SK-N-SH (cell line): ENCODE results near the gene ADCY9. TPM values are rescaled to one million over a fixed set of nuclear protein-coding genes. Genes with fewer than 3 reads are reported as not detected.

Experiments
- CTCF ChIA-PET: fragments of 300-600, 350-600 bp; formaldehyde crosslinking; extraction: SDS; loops from one replicate; lab custom pipeline; 2021; lab: Yijun Ruan, JAX
- POLR2A ChIA-PET: fragments of 350-600 bp; sonication (Branson Sonifier 250); formaldehyde crosslinking; extraction: SDS; loops from one replicate; lab custom pipeline; 2020; ENCODE audit warnings: antibody characterized with exemption, inconsistent platforms; lab: Yijun Ruan, JAX
- DNase-seq: peaks from one replicate; pipeline ENCODE4 v3.0.0; 2012
- H2AFZ ChIP-seq: fragments of 200-600 bp; sonication (generic); 2 replicates; pipeline ENCODE4 v1.8.1; 2016; ENCODE audit warnings: antibody characterized with exemption, mild to moderate bottlenecking, low read depth
- H3F3A ChIP-seq: fragments of 200-600 bp; sonication (generic); replicated peaks from 2 replicates; pipeline ENCODE3; 2016; ENCODE audit warnings: antibody characterized with exemption, mild to moderate bottlenecking; ENCODE audit not compliant: insufficient read depth
- H3K27ac ChIP-seq, 2 experiments: fragments of 200-500 bp in 1 of 2; fragments of 200-600 bp in 1 of 2; sonication (Bioruptor generic) in 1 of 2; sonication (generic), shearing (Covaris generic) in 1 of 2; 2 replicates each; pipeline versions ENCODE4 v1.5.1 to v1.6.1; 2014 to 2016; ENCODE audit warnings: low read depth in 2 of 2, inconsistent platforms in 1 of 2, low read length in 1 of 2, mild to moderate bottlenecking in 1 of 2, mixed read lengths in 1 of 2
- H3K27me3 ChIP-seq: fragments of 200-600 bp; sonication (generic), shearing (Covaris generic); 2 replicates; pipeline ENCODE4 v1.6.1; 2016; ENCODE audit warnings: mixed run types; ENCODE audit not compliant: insufficient read depth
- H3K36me3 ChIP-seq, 2 experiments: fragments of 200-500 bp in 1 of 2; fragments of 200-600 bp in 1 of 2; sonication (Bioruptor generic) in 1 of 2; sonication (generic) in 1 of 2; replicated peaks in 1 of 2; 2 replicates each; pipeline versions ENCODE3 to v1.5.1; 2014 to 2016; ENCODE audit warnings: low read length in 1 of 2, mild to moderate bottlenecking in 1 of 2; ENCODE audit not compliant: insufficient read depth in 2 of 2, control insufficient read depth in 1 of 2
- H3K4me1 ChIP-seq, 2 experiments: fragments of 200-500 bp in 1 of 2; fragments of 200-600 bp in 1 of 2; sonication (Bioruptor generic) in 1 of 2; sonication (generic), shearing (Covaris generic) in 1 of 2; 2 replicates each; pipeline versions ENCODE4 v1.5.1 to v1.6.1; 2014 to 2016; ENCODE audit warnings: low read depth in 1 of 2, low read length in 1 of 2, mixed run types in 1 of 2; ENCODE audit not compliant: insufficient read depth in 2 of 2, control insufficient read depth in 1 of 2
- H3K4me2 ChIP-seq: fragments of 200-600 bp; sonication (generic), shearing (Covaris generic); 2 replicates; pipeline ENCODE4 v1.6.1; 2017; ENCODE audit warnings: mixed run types
- H3K4me3 ChIP-seq, 2 experiments: fragments of 200-500 bp in 1 of 2; fragments of 200-600 bp in 1 of 2; sonication (Bioruptor generic) in 1 of 2; sonication (generic), shearing (Covaris generic) in 1 of 2; 2 replicates each; pipeline versions ENCODE4 v1.5.1 to v1.8.1; 2014 to 2016; ENCODE audit warnings: low read depth in 2 of 2, inconsistent platforms in 1 of 2, low read length in 1 of 2, mild to moderate bottlenecking in 1 of 2, mixed read lengths in 1 of 2, moderate library complexity in 1 of 2
- H3K79me2 ChIP-seq: fragments of 200-600 bp; sonication (generic); 2 replicates; pipeline ENCODE4 v1.8.1; 2017; ENCODE audit warnings: mild to moderate bottlenecking; ENCODE audit not compliant: insufficient read depth
- H3K9ac ChIP-seq: fragments of 200-600 bp; sonication (generic); 2 replicates; pipeline ENCODE4 v1.6.1; 2017; ENCODE audit warnings: mixed run types
- H3K9me2 ChIP-seq: fragments of 200-600 bp; sonication (generic); 2 replicates; pipeline ENCODE4 v1.6.1; 2017; ENCODE audit warnings: mixed run types
- H3K9me3 ChIP-seq: fragments of 200-600 bp; sonication (generic); 2 replicates; pipeline ENCODE4 v1.6.1; 2017; ENCODE audit warnings: mixed run types, mild to moderate bottlenecking, moderate library complexity
- H4K20me1 ChIP-seq: fragments of 200-600 bp; sonication (generic); 2 replicates; pipeline ENCODE4 v1.6.1; 2017; ENCODE audit warnings: mild to moderate bottlenecking, mixed run types; ENCODE audit not compliant: insufficient read depth
- ELF1 ChIP-seq: IDR thresholded peaks from 2 replicates; pipeline ENCODE4 v1.4.0; 2012
- EZH2phosphoT487 ChIP-seq: fragments of 200-600 bp; sonication (generic); IDR thresholded peaks from 2 replicates; pipeline ENCODE4 v1.6.1; 2017; ENCODE audit warnings: low read depth, mixed run types, mild to moderate bottlenecking, antibody characterized with exemption, moderate library complexity, borderline replicate concordance
- FOSL2 ChIP-seq: IDR thresholded peaks from 2 replicates; pipeline ENCODE4 v1.4.0; 2012; ENCODE audit warnings: low read depth, mild to moderate bottlenecking, moderate library complexity, borderline replicate concordance
- FOXM1 ChIP-seq: IDR thresholded peaks from 2 replicates; pipeline ENCODE4 v1.4.0; 2012; ENCODE audit warnings: low read depth, mild to moderate bottlenecking
- GABPA ChIP-seq: IDR thresholded peaks from 2 replicates; pipeline ENCODE4 v1.4.0; 2012; ENCODE audit warnings: low read depth, mild to moderate bottlenecking
- JUND ChIP-seq: IDR thresholded peaks from 2 replicates; pipeline ENCODE4 v1.4.0; 2012
- RAD21 ChIP-seq: IDR thresholded peaks from 2 replicates; pipeline ENCODE4 v1.6.1; 2012; ENCODE audit warnings: mild to moderate bottlenecking, low read length
- RCOR1 ChIP-seq: fragments of 150-350 bp; IDR thresholded peaks from 2 replicates; pipeline ENCODE4 v1.6.1; 2017; ENCODE audit warnings: antibody characterized with exemption, low read length
- SMC3 ChIP-seq: IDR thresholded peaks from 2 replicates; pipeline ENCODE4 v1.6.1; 2012; ENCODE audit warnings: low read depth, low read length, improper control_type of control experiment
- TCF12 ChIP-seq: IDR thresholded peaks from 2 replicates; pipeline ENCODE4 v1.4.0; 2012
- TEAD4 ChIP-seq: IDR thresholded peaks from 2 replicates; pipeline ENCODE4 v1.4.0; 2012; ENCODE audit warnings: mild to moderate bottlenecking, borderline replicate concordance; ENCODE audit not compliant: insufficient read depth
- YY1 ChIP-seq: IDR thresholded peaks from 2 replicates; pipeline ENCODE4 v1.4.0; 2012; ENCODE audit warnings: low read depth, mild to moderate bottlenecking
- WGBS: methylation state at CpG from one replicate; pipeline ENCODE4 v1.1.6; 2017; ENCODE audit warnings: low lambda C conversion rate; 5-methylcytosine and 5-hydroxymethylcytosine counted together
- polyA plus RNA-seq, 3 experiments: library from polyadenylated mRNA; depleted of rRNA; stranded (reverse); fragments of >200 nt; gene quantifications; 2 replicates each; pipeline ENCODE4 v1.2.3, GENCODE V29; 2012
- TF ChIP-seq, protein P1 (sequence below): fragments of 150-350 bp; IDR thresholded peaks from 2 replicates; pipeline ENCODE4 v1.6.1; 2017; ENCODE audit warnings: antibody characterized with exemption, low read length, low read depth, borderline replicate concordance
- TF ChIP-seq, protein P2 (sequence below): fragments of 200-600 bp; sonication (generic); IDR thresholded peaks from 2 replicates; pipeline ENCODE4 v1.6.1; 2017; ENCODE audit warnings: antibody characterized with exemption, mild to moderate bottlenecking, moderate library complexity
- TF ChIP-seq, protein P3 (sequence below): fragments of 150-350 bp; IDR thresholded peaks from 2 replicates; pipeline ENCODE4 v1.6.1; 2016; ENCODE audit warnings: mild to moderate bottlenecking, low read depth, low read length
- TF ChIP-seq, protein P4 (sequence below): IDR thresholded peaks from 2 replicates; pipeline ENCODE4 v1.6.1; 2012; ENCODE audit warnings: mild to moderate bottlenecking, low read depth, low read length, moderate library complexity

Gene ADCY9
- polyA plus RNA-seq, 1 of the 3 experiments (the other 2 are of a cell fraction) = 5.2 TPM

DNA sequence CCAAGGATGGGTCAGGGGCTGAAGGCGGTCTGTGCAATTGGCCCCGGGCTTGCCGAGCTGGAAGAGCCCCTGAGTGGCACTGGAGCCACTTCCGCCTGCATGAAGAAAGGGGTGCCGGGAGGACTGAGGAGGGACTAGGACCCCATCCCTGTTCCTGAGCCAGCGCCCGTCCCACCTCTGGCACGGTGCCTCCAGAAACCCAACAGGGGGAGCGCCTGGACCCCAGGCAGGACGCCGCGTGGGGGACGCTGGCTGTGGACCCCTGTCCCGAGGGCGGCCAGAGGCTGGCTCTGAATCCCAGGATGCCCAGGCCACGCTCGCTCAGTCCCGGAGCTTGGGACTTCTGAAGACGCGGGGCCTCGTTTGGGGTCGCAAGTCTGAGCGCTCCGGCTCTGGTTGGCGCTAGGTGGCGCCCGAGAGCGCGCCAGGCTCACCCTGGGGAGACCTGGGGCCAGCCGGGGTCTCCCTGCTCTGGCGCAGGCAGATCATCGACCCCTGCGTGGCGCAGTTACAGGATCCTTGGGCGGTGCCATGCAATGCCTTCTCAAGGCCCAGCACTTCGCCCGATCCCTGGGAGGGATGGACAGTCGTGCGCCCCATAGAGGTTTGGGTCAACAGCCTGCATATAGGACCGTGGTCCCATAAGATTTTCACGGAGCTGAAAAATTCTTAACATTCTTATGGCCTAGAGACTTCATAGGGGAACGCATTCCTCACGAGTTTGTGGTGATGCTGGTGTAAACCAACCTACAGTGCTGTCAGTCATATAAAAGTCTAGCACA lies 177.2 kb downstream of the ADCY9 start:
- 37% methylated on average over 10 of the region's 43 CpGs for WGBS

More for the DNA sequence above, 177.2 kb downstream of the ADCY9 start:
- peaks cover 0 to 2% of the 10 kb centered on the region in 2 experiments; a peak in 1 of 4 replicates for H3K4me1 ChIP-seq
- H3K9me2 ChIP-seq = no peaks in the 10 kb centered on the region
- H2AFZ ChIP-seq = peak overlapping the region; percentile 92
- CTCF ChIA-PET = interaction anchor here (0.6 to 4.9 kb wide), 45 partner anchors 9 to 655 kb away, joined by 3 to 34 read pairs (median 4); partner anchors contain the start of gene CREBBP
- no peaks in the 10 kb centered on the region for H3K9me3 ChIP-seq
- H3K27me3 ChIP-seq = no peaks in the 10 kb centered on the region
- TF ChIP-seq, protein P1, sequence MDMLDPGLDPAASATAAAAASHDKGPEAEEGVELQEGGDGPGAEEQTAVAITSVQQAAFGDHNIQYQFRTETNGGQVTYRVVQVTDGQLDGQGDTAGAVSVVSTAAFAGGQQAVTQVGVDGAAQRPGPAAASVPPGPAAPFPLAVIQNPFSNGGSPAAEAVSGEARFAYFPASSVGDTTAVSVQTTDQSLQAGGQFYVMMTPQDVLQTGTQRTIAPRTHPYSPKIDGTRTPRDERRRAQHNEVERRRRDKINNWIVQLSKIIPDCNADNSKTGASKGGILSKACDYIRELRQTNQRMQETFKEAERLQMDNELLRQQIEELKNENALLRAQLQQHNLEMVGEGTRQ = no peak
- TF ChIP-seq TEAD4 = no peak
- TF ChIP-seq, protein P2, sequence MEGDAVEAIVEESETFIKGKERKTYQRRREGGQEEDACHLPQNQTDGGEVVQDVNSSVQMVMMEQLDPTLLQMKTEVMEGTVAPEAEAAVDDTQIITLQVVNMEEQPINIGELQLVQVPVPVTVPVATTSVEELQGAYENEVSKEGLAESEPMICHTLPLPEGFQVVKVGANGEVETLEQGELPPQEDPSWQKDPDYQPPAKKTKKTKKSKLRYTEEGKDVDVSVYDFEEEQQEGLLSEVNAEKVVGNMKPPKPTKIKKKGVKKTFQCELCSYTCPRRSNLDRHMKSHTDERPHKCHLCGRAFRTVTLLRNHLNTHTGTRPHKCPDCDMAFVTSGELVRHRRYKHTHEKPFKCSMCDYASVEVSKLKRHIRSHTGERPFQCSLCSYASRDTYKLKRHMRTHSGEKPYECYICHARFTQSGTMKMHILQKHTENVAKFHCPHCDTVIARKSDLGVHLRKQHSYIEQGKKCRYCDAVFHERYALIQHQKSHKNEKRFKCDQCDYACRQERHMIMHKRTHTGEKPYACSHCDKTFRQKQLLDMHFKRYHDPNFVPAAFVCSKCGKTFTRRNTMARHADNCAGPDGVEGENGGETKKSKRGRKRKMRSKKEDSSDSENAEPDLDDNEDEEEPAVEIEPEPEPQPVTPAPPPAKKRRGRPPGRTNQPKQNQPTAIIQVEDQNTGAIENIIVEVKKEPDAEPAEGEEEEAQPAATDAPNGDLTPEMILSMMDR = peak; percentile 91
- no peak for TF ChIP-seq JUND
- no peak for TF ChIP-seq GABPA
- TF ChIP-seq, protein P3, sequence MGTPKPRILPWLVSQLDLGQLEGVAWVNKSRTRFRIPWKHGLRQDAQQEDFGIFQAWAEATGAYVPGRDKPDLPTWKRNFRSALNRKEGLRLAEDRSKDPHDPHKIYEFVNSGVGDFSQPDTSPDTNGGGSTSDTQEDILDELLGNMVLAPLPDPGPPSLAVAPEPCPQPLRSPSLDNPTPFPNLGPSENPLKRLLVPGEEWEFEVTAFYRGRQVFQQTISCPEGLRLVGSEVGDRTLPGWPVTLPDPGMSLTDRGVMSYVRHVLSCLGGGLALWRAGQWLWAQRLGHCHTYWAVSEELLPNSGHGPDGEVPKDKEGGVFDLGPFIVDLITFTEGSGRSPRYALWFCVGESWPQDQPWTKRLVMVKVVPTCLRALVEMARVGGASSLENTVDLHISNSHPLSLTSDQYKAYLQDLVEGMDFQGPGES = no peak
- no peak for TF ChIP-seq YY1
- no peak for TF ChIP-seq TCF12
- no peak for TF ChIP-seq FOSL2
- peak; percentile 59 for TF ChIP-seq RAD21
- TF ChIP-seq SMC3 = peak; percentile 56
- TF ChIP-seq FOXM1 = no peak
- TF ChIP-seq, protein P4, sequence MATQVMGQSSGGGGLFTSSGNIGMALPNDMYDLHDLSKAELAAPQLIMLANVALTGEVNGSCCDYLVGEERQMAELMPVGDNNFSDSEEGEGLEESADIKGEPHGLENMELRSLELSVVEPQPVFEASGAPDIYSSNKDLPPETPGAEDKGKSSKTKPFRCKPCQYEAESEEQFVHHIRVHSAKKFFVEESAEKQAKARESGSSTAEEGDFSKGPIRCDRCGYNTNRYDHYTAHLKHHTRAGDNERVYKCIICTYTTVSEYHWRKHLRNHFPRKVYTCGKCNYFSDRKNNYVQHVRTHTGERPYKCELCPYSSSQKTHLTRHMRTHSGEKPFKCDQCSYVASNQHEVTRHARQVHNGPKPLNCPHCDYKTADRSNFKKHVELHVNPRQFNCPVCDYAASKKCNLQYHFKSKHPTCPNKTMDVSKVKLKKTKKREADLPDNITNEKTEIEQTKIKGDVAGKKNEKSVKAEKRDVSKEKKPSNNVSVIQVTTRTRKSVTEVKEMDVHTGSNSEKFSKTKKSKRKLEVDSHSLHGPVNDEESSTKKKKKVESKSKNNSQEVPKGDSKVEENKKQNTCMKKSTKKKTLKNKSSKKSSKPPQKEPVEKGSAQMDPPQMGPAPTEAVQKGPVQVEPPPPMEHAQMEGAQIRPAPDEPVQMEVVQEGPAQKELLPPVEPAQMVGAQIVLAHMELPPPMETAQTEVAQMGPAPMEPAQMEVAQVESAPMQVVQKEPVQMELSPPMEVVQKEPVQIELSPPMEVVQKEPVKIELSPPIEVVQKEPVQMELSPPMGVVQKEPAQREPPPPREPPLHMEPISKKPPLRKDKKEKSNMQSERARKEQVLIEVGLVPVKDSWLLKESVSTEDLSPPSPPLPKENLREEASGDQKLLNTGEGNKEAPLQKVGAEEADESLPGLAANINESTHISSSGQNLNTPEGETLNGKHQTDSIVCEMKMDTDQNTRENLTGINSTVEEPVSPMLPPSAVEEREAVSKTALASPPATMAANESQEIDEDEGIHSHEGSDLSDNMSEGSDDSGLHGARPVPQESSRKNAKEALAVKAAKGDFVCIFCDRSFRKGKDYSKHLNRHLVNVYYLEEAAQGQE = no peak
- TF ChIP-seq EZH2phosphoT487 = no peak
- TF ChIP-seq RCOR1 = no peak
- no peak for TF ChIP-seq ELF1
- H4K20me1 ChIP-seq = no peaks in the 10 kb centered on the region
- no peaks in the 10 kb centered on the region for H3K36me3 ChIP-seq
- POLR2A ChIA-PET = no interaction called here
- H3K79me2 ChIP-seq = no peaks in the 10 kb centered on the region
- no peak overlapping the region for H3K27ac ChIP-seq
- peak overlapping the region; percentile 95 for H3K4me2 ChIP-seq
- peak overlapping the region; percentile 40; the same call in 1 of the 2 replicates for H3K9ac ChIP-seq
- H3F3A ChIP-seq = no peaks in the 10 kb centered on the region
- H3K4me3 ChIP-seq = peak overlapping the region; percentile 45 to 64
- peak; percentile 95 for DNase-seq
